OCI-LY3 (cell line): ENCODE data around the gene FHOD3.

Experiments
- H2AFZ ChIP-seq: fragments of 200-600, 300-600 bp; shearing (Covaris generic); 2 replicates; pipeline ENCODE4 v1.6.0; 2014; ENCODE audit warnings: antibody characterized with exemption, low read depth, low read length
- H3K27ac ChIP-seq: fragments of 200-600, 300-600 bp; sonication (generic); 2 replicates; pipeline ENCODE4 v1.5.1; 2014; ENCODE audit warnings: mild to moderate bottlenecking, low read length, moderate library complexity, mixed read lengths
- H3K27me3 ChIP-seq: fragments of 200-600, 300-600 bp; sonication (generic); 2 replicates; pipeline ENCODE4 v1.6.1; 2014; ENCODE audit warnings: low read depth, low read length, mixed read lengths
- H3K36me3 ChIP-seq: fragments of 200-600, 300-600 bp; sonication (generic); replicated peaks from 2 replicates; pipeline ENCODE3; 2014; ENCODE audit warnings: low read depth, low read length, mixed read lengths
- H3K4me1 ChIP-seq: fragments of 300-600, 200-600 bp; sonication (generic); 2 replicates; pipeline ENCODE4 v1.6.1; 2014; ENCODE audit warnings: low read length, mixed read lengths
- H3K4me2 ChIP-seq: fragments of 200-600, 300-600 bp; sonication (generic); 2 replicates; pipeline ENCODE4 v1.6.1; 2014; ENCODE audit warnings: low read length, mixed read lengths
- H3K4me3 ChIP-seq: fragments of 300-600, 200-600 bp; sonication (generic); 2 replicates; pipeline ENCODE4 v1.5.1; 2014; ENCODE audit warnings: antibody characterized with exemption, mild to moderate bottlenecking, low read length, moderate library complexity
- H3K79me2 ChIP-seq: fragments of 300-600, 200-600 bp; shearing (Covaris generic); 2 replicates; pipeline ENCODE4 v1.6.1; 2014; ENCODE audit warnings: mild to moderate bottlenecking, low read length, mixed read lengths
- H3K9ac ChIP-seq: fragments of 300-600, 200-600 bp; shearing (Covaris generic); 2 replicates; pipeline ENCODE4 v1.6.0; 2014; ENCODE audit warnings: mild to moderate bottlenecking, low read length, moderate library complexity
- H3K9me3 ChIP-seq: fragments of 200-600, 300-600 bp; shearing (Covaris generic); 2 replicates; pipeline ENCODE4 v1.6.1; 2014; ENCODE audit warnings: low read length, mixed read lengths; ENCODE audit not compliant: insufficient read depth
- H4K20me1 ChIP-seq: fragments of 200-600, 300-600 bp; sonication (generic); 2 replicates; pipeline ENCODE4 v1.6.1; 2016; ENCODE audit warnings: low read length, mixed read lengths; ENCODE audit not compliant: insufficient read depth
- CTCF ChIP-seq: fragments of 200-600, 300-600 bp; sonication (generic); IDR thresholded peaks from 2 replicates; pipeline ENCODE4 v1.5.1; 2014; ENCODE audit warnings: antibody characterized with exemption, low read length, low read depth
- EZH2phosphoT487 ChIP-seq: fragments of 200-600 bp; shearing (Covaris generic); IDR thresholded peaks from 2 replicates; pipeline ENCODE4 v1.6.1; 2018; ENCODE audit warnings: antibody characterized with exemption, mixed run types, low read depth

FHOD3 gene

GRCh38 chr18:36653141-36653869 is 355.8 kb downstream of the FHOD3 start:
- Histone ChIP-seq H4K20me1 (no peaks in the 10 kb centered on the region), H3K9ac (no peak overlapping the region), H3K27me3 (peaks cover 50% of the 10 kb centered on the region), H3K4me3 (no peak overlapping the region), H3K27ac (no peak overlapping the region), H3K4me2 (no peak overlapping the region), H3K36me3 (no peaks in the 10 kb centered on the region), H3K9me3 (no peaks in the 10 kb centered on the region), H3K4me1 (no peaks in the 10 kb centered on the region), H3K79me2 (no peaks in the 10 kb centered on the region), H2AFZ (no peak overlapping the region)
- no peak for TF ChIP-seq CTCF
- TF ChIP-seq EZH2phosphoT487: no peak

GRCh38 chr18:36653870-36654269 is 356.4 kb downstream of the FHOD3 start:
- H3K27ac ChIP-seq: no peak overlapping the region
- no peak overlapping the region for H3K4me2 ChIP-seq
- no peaks in the 10 kb centered on the region for H3K4me1 ChIP-seq
- no peak overlapping the region for H2AFZ ChIP-seq
- no peaks in the 10 kb centered on the region for H3K9me3 ChIP-seq
- H3K4me3 ChIP-seq: no peak overlapping the region
- H4K20me1 ChIP-seq: no peaks in the 10 kb centered on the region
- TF ChIP-seq EZH2phosphoT487: no peak
- TF ChIP-seq CTCF: no peak
- H3K27me3 ChIP-seq: peaks cover 45% of the 10 kb centered on the region
- H3K79me2 ChIP-seq: no peaks in the 10 kb centered on the region
- no peak overlapping the region for H3K9ac ChIP-seq
- no peaks in the 10 kb centered on the region for H3K36me3 ChIP-seq

GRCh38 chr18:36655074-36655473 is 357.6 kb downstream of the FHOD3 start:
- TF ChIP-seq EZH2phosphoT487: no peak
- no peak for TF ChIP-seq CTCF
- Histone ChIP-seq H3K4me1 (no peaks in the 10 kb centered on the region), H3K9me3 (no peaks in the 10 kb centered on the region), H3K27ac (no peak overlapping the region), H3K36me3 (no peaks in the 10 kb centered on the region), H2AFZ (no peak overlapping the region), H3K79me2 (no peaks in the 10 kb centered on the region), H3K4me2 (no peak overlapping the region), H4K20me1 (no peaks in the 10 kb centered on the region), H3K27me3 (peaks cover 39% of the 10 kb centered on the region), H3K9ac (no peak overlapping the region), H3K4me3 (no peak overlapping the region)

GRCh38 chr18:36655930-36656329 is 358.4 kb downstream of the FHOD3 start:
- Histone ChIP-seq H3K4me3 (no peak overlapping the region), H3K4me1 (no peaks in the 10 kb centered on the region), H3K79me2 (no peaks in the 10 kb centered on the region), H3K4me2 (no peak overlapping the region), H2AFZ (no peak overlapping the region), H3K9me3 (no peaks in the 10 kb centered on the region), H3K27me3 (peaks cover 31% of the 10 kb centered on the region), H3K9ac (no peak overlapping the region), H4K20me1 (no peaks in the 10 kb centered on the region), H3K36me3 (no peaks in the 10 kb centered on the region), H3K27ac (no peak overlapping the region)
- TF ChIP-seq EZH2phosphoT487 (no peak), CTCF (no peak)
